Measurements from ENCODE around the gene RARG.

GRCh38 chr12:53187145-53187899 is 44.7 kb downstream of the RARG start:
- TF ChIP-seq CTCF (conservative IDR thresholded peaks at IDR 0.05; ENCODE audit: low read depth, low read length), result no peak
- no peak for TF ChIP-seq EZH2 (IDR thresholded peaks at IDR 0.05; ENCODE audit: borderline replicate concordance, low read depth, low read length, poor library complexity, severe bottlenecking)
